Measurements from ENCODE around the gene CCDC112.

Gene CCDC112

DNA sequence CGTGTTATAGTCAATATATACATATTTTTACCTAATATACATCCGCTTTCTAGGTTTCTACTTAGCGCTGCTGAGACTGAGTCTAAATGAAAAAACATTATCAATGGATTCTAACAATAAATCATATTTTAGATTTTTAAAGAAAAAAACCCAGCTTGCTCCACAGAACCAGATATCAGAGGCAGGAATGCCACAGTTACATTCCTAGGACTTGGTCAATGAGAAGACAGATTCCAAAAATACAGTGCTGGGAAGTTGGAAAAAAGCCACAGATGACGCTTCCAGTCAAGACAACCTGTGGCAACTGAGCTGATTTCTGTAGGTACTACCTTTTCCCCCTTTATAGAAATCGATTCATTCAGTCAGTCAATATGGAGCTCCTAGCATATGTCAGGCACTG, 577 bp upstream of the CCDC112 start:
- H3K27ac ChIP-seq (ENCODE audit: insufficient read depth, low read length, poor library complexity, severe bottlenecking): no peak overlapping the region
- no peaks in the 10 kb centered on the region for H3K9me3 ChIP-seq (ENCODE audit: control insufficient read depth, low read length)
- no peaks in the 10 kb centered on the region for H3K36me3 ChIP-seq (ENCODE audit: control insufficient read depth, insufficient read depth, low read length)
- H3K4me3 ChIP-seq (ENCODE audit: insufficient read depth, low read depth, low read length, poor library complexity, severe bottlenecking): no peak overlapping the region
- no peaks in the 10 kb centered on the region for H3K4me1 ChIP-seq (ENCODE audit: control insufficient read depth, insufficient read depth, low read length, poor library complexity, severe bottlenecking)
- no peak for DNase-seq
- no peaks in the 10 kb centered on the region for H3K27me3 ChIP-seq (replicated peaks; ENCODE audit: control insufficient read depth, insufficient read depth, low read length, poor library complexity, severe bottlenecking)

DNA sequence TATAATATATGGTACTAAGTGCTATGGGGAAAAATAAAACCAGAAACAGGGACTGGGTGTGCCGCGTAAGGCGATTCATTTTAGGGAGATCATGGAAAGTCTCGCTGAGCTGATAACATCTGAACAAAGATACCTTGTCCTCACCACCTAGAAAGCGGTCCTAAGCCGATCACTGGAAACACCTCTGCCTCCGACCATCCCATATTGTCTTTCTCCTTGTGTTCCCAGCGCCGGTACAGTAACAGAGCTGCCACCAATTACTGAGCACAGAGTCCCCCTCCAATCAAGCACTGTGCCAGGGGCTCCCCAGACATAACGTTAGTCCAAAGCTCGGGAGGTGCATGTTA, 704 bp downstream of the CCDC112 start:
- Histone ChIP-seq H3K4me1 (ENCODE audit: control insufficient read depth, insufficient read depth, low read length, poor library complexity, severe bottlenecking) (no peaks in the 10 kb centered on the region), H3K27me3 (replicated peaks; ENCODE audit: control insufficient read depth, insufficient read depth, low read length, poor library complexity, severe bottlenecking) (no peaks in the 10 kb centered on the region), H3K36me3 (ENCODE audit: control insufficient read depth, insufficient read depth, low read length) (no peaks in the 10 kb centered on the region), H3K4me3 (ENCODE audit: insufficient read depth, low read depth, low read length, poor library complexity, severe bottlenecking) (peak overlapping the region; percentile 70), H3K9me3 (ENCODE audit: control insufficient read depth, low read length) (no peaks in the 10 kb centered on the region), H3K27ac (ENCODE audit: insufficient read depth, low read length, poor library complexity, severe bottlenecking) (no peak overlapping the region)
- DNase-seq: no peak

DNA sequence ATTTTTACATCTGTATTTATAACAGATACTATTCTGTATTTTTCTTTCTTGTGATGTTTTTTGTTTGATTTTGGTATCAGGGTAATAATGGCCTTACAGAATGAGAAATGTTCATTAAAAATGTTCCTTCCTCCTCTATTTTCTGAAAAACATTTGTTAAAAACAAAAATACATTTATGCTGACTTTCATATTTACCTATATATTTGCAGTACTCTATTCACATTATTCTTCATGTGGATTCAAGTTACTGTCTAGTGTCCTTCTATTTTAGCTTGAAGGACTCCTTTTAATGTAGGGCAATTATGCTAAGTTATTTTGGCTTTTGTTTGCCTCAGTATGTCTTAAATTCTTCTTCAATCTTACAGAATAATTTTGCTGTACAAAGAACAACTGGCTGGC, 5.1 kb downstream of the CCDC112 start:
- Histone ChIP-seq H3K36me3 (ENCODE audit: control insufficient read depth, insufficient read depth, low read length) (no peaks in the 10 kb centered on the region), H3K27ac (ENCODE audit: insufficient read depth, low read length, poor library complexity, severe bottlenecking) (no peak overlapping the region), H3K27me3 (replicated peaks; ENCODE audit: control insufficient read depth, insufficient read depth, low read length, poor library complexity, severe bottlenecking) (no peaks in the 10 kb centered on the region), H3K4me1 (ENCODE audit: control insufficient read depth, insufficient read depth, low read length, poor library complexity, severe bottlenecking) (no peaks in the 10 kb centered on the region), H3K9me3 (ENCODE audit: control insufficient read depth, low read length) (no peaks in the 10 kb centered on the region), H3K4me3 (ENCODE audit: insufficient read depth, low read depth, low read length, poor library complexity, severe bottlenecking) (no peak overlapping the region)
- no peak for DNase-seq

DNA sequence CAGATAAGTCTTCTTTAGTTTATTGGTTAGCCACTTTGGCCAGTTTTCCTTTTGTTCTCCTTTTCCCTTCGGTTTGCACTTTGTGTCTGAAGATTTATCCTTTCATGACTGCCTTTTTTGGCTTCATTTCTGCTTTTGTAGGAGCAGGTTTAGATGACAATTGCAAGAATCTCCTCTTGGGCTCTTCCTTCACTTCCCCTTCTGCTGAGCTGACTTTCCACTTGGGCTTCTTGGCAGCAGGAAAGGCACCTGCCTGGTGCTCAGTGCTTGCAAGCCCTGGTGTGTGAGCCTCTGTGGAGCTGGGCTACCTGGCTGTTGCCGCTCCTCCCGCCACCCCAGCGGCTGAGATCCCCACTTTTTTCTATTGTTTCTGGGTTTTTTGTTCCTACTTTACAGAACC, 7.3 kb downstream of the CCDC112 start:
- no peaks in the 10 kb centered on the region for H3K4me1 ChIP-seq (ENCODE audit: control insufficient read depth, insufficient read depth, low read length, poor library complexity, severe bottlenecking)
- H3K4me3 ChIP-seq (ENCODE audit: insufficient read depth, low read depth, low read length, poor library complexity, severe bottlenecking): no peak overlapping the region
- H3K27ac ChIP-seq (ENCODE audit: insufficient read depth, low read length, poor library complexity, severe bottlenecking): no peak overlapping the region
- H3K9me3 ChIP-seq (ENCODE audit: control insufficient read depth, low read length): no peaks in the 10 kb centered on the region
- H3K27me3 ChIP-seq (replicated peaks; ENCODE audit: control insufficient read depth, insufficient read depth, low read length, poor library complexity, severe bottlenecking): no peaks in the 10 kb centered on the region
- H3K36me3 ChIP-seq (ENCODE audit: control insufficient read depth, insufficient read depth, low read length): no peaks in the 10 kb centered on the region
- DNase-seq: no peak

DNA sequence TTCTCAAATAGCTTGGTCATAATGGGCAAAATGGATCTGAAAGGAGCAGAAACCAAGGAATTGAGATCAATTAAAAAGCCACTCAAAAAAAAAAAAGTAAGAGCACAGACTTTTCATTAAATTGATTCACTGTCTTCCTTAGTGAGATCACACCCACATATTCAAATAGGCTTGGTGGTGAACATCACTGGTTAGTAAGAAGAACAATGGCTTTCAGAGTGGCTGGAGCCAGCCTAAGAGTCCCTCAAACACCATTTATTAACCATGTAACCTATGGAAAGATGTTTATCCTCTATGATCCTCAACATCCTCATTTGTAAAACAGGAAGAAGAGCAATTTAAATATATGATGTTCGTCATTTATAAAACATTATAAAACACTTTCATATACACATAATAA, 12.4 kb downstream of the CCDC112 start:
- H3K4me3 ChIP-seq (ENCODE audit: insufficient read depth, low read depth, low read length, poor library complexity, severe bottlenecking): no peak overlapping the region
- H3K9me3 ChIP-seq (ENCODE audit: control insufficient read depth, low read length): no peaks in the 10 kb centered on the region
- DNase-seq: no peak
- no peaks in the 10 kb centered on the region for H3K4me1 ChIP-seq (ENCODE audit: control insufficient read depth, insufficient read depth, low read length, poor library complexity, severe bottlenecking)
- no peaks in the 10 kb centered on the region for H3K36me3 ChIP-seq (ENCODE audit: control insufficient read depth, insufficient read depth, low read length)
- no peaks in the 10 kb centered on the region for H3K27me3 ChIP-seq (replicated peaks; ENCODE audit: control insufficient read depth, insufficient read depth, low read length, poor library complexity, severe bottlenecking)
- no peak overlapping the region for H3K27ac ChIP-seq (ENCODE audit: insufficient read depth, low read length, poor library complexity, severe bottlenecking)

DNA sequence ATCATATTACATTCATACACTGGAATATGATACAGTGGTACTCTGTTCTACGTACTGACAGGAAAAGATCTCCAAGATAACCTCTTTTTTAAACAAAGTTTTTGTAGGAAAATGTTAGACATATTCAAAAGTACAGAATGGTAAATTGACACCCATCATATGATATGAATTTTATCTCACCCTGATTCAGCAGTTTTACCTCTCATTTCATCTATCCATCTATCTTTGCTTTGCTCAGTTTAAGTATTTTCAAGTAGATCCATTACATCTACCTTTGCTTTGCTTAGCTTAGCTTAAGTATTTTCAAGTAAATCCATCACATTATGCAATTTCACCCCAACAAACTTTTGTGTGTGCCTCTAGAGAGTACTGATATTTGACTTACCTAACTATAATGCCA, 14.3 kb downstream of the CCDC112 start:
- Histone ChIP-seq H3K4me1 (ENCODE audit: control insufficient read depth, insufficient read depth, low read length, poor library complexity, severe bottlenecking) (no peaks in the 10 kb centered on the region), H3K4me3 (ENCODE audit: insufficient read depth, low read depth, low read length, poor library complexity, severe bottlenecking) (no peak overlapping the region), H3K27ac (ENCODE audit: insufficient read depth, low read length, poor library complexity, severe bottlenecking) (no peak overlapping the region), H3K27me3 (replicated peaks; ENCODE audit: control insufficient read depth, insufficient read depth, low read length, poor library complexity, severe bottlenecking) (no peaks in the 10 kb centered on the region), H3K36me3 (ENCODE audit: control insufficient read depth, insufficient read depth, low read length) (no peaks in the 10 kb centered on the region), H3K9me3 (ENCODE audit: control insufficient read depth, low read length) (no peaks in the 10 kb centered on the region)
- DNase-seq: no peak

DNA sequence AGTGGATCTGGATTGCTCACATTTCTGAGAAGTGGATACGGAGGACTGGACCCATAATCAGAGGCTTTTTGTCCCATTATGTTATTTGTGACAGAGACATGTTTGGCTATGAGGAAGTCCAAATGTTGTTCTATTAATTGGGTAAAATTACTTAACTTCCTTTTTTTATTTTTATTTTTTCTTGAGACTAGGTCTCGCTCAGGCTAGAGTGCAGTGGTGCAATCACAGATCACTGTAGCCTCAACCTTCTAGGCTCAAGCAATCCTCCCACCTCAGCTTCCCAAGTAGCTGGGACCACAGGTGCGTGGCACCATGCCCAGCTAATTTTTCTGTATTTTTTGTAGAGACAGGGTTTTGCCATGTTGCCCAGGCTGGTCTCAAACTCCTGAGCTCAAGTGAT, 21.9 kb downstream of the CCDC112 start:
- Histone ChIP-seq H3K36me3 (ENCODE audit: control insufficient read depth, insufficient read depth, low read length) (peaks cover 8% of the 10 kb centered on the region), H3K4me1 (ENCODE audit: control insufficient read depth, insufficient read depth, low read length, poor library complexity, severe bottlenecking) (no peaks in the 10 kb centered on the region), H3K27me3 (replicated peaks; ENCODE audit: control insufficient read depth, insufficient read depth, low read length, poor library complexity, severe bottlenecking) (no peaks in the 10 kb centered on the region), H3K4me3 (ENCODE audit: insufficient read depth, low read depth, low read length, poor library complexity, severe bottlenecking) (no peak overlapping the region), H3K27ac (ENCODE audit: insufficient read depth, low read length, poor library complexity, severe bottlenecking) (no peak overlapping the region), H3K9me3 (ENCODE audit: control insufficient read depth, low read length) (no peaks in the 10 kb centered on the region)
- no peak for DNase-seq

DNA sequence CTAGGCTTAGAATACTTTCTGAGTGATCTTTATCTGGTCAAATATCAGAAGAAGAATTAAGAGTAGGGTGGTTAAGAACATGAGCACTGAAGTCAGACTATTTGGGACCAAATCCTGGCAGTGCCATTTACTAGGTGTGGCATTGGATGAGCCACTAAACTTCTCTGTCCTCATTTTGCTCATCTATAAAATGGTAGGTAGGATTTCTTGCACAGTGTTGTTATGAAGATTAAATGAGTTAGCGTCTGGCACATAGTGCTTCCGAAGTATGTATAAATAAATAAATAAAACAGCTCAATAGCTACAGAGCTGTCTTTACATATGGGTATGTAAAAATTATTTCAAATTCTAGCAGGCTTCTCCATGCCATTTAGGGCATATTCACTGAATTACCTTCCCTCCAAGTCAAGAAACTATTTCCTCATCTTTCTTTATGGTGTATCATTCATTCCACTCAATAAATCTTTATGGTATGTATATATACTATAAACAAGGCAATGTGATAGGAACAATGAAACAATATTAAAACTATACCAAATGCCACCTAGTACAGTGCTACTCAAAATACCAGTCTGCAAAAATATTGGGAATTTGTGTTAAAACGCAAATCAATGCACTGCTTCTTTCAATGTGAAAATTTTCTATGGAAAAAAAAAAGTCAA, 24.0 kb downstream of the CCDC112 start:
- H3K4me1 ChIP-seq (ENCODE audit: control insufficient read depth, insufficient read depth, low read length, poor library complexity, severe bottlenecking): no peaks in the 10 kb centered on the region
- peaks cover 8% of the 10 kb centered on the region for H3K36me3 ChIP-seq (ENCODE audit: control insufficient read depth, insufficient read depth, low read length)
- H3K4me3 ChIP-seq (ENCODE audit: insufficient read depth, low read depth, low read length, poor library complexity, severe bottlenecking): no peak overlapping the region
- no peak overlapping the region for H3K27ac ChIP-seq (ENCODE audit: insufficient read depth, low read length, poor library complexity, severe bottlenecking)
- H3K27me3 ChIP-seq (replicated peaks; ENCODE audit: control insufficient read depth, insufficient read depth, low read length, poor library complexity, severe bottlenecking): no peaks in the 10 kb centered on the region
- H3K9me3 ChIP-seq (ENCODE audit: control insufficient read depth, low read length): no peaks in the 10 kb centered on the region
- DNase-seq: no peak

DNA sequence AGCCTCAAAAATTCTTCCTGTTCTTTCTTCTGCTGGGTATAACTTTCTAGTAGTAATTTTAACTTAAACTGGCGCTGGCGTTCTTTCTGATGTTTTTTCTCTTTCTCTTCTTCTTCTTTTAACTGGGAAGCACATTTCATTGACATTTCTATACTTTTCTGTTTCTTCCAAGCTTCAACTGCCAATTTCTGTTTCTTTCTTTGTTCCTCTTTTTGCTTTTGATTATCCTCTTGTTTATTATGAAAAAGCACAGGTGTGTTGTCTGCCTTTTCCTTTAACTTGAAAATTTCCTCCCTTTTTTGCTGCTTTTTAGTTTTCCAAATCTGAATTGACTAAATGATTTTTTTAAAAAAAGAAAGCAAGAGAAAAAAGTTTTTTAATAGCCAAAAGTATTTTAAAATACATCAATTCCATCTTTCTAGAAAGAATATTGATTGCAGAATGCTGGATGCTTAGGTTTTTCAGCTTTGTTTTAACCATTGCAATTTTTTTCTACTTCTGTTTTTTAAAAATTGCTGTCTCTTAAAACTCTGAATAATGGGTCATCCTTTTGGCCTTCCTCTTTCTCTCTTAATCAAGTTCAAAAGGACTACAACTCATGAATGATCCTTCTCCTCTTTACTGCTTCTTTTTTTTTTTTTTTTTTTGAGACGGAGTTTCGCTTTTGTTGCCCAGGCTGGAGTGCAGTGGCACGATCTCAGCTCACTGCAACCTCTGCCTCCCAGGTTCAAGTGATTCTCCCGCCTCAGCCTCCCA, 25.0 kb downstream of the CCDC112 start:
- Histone ChIP-seq H3K27me3 (replicated peaks; ENCODE audit: control insufficient read depth, insufficient read depth, low read length, poor library complexity, severe bottlenecking) (no peaks in the 10 kb centered on the region), H3K36me3 (ENCODE audit: control insufficient read depth, insufficient read depth, low read length) (peaks cover 8% of the 10 kb centered on the region), H3K27ac (ENCODE audit: insufficient read depth, low read length, poor library complexity, severe bottlenecking) (no peak overlapping the region), H3K9me3 (ENCODE audit: control insufficient read depth, low read length) (no peaks in the 10 kb centered on the region), H3K4me1 (ENCODE audit: control insufficient read depth, insufficient read depth, low read length, poor library complexity, severe bottlenecking) (no peaks in the 10 kb centered on the region), H3K4me3 (ENCODE audit: insufficient read depth, low read depth, low read length, poor library complexity, severe bottlenecking) (no peak overlapping the region)
- DNase-seq: no peak

DNA sequence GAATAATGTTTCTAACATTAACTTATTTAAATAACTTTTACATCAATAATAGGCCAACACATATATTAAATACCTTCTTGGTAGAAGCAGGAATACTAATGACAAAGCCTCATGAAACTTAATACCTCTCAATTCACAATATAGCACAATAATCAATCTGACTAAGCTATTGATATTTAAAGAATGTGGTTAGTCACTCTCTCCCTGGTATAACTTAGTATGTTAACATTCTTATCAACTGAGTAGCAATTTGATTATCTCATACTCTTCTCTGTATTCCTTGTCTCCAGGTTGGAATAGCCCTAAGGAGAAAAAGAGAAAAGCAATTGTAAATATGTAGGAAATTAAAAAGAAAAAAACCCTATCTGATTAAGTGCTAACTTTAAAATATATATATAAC, 28.8 kb downstream of the CCDC112 start:
- H3K9me3 ChIP-seq (ENCODE audit: control insufficient read depth, low read length): no peaks in the 10 kb centered on the region
- peaks cover 3% of the 10 kb centered on the region for H3K4me1 ChIP-seq (ENCODE audit: control insufficient read depth, insufficient read depth, low read length, poor library complexity, severe bottlenecking)
- no peak overlapping the region for H3K27ac ChIP-seq (ENCODE audit: insufficient read depth, low read length, poor library complexity, severe bottlenecking)
- DNase-seq: no peak
- no peak overlapping the region for H3K4me3 ChIP-seq (ENCODE audit: insufficient read depth, low read depth, low read length, poor library complexity, severe bottlenecking)
- no peaks in the 10 kb centered on the region for H3K36me3 ChIP-seq (ENCODE audit: control insufficient read depth, insufficient read depth, low read length)
- H3K27me3 ChIP-seq (replicated peaks; ENCODE audit: control insufficient read depth, insufficient read depth, low read length, poor library complexity, severe bottlenecking): no peaks in the 10 kb centered on the region
